SH-SY5Y (cell line): ENCODE results near the gene GNA15.

Source experiments
- GATA2 ChIP-seq: IDR thresholded peaks from 2 replicates; pipeline ENCODE4 v1.6.1; 2011; ENCODE audit warnings: mild to moderate bottlenecking, low read depth, low read length
- GATA3 ChIP-seq: IDR thresholded peaks from 2 replicates; pipeline ENCODE4 v1.6.1; 2011; ENCODE audit warnings: low read depth, mild to moderate bottlenecking, low read length, moderate library complexity

GRCh38 chr19:3099347-3100145 lies 36.3 kb upstream of the GNA15 start:
- no peak for TF ChIP-seq GATA3
- no peak for TF ChIP-seq GATA2
